WERI-Rb-1 (cell line): ENCODE measurements around the gene BCL2L14.

Experiments
- DNase-seq: peaks from one replicate; pipeline ENCODE4 v3.0.0-alpha.2; 2020
- H3K27ac ChIP-seq: fragments of 250-450 bp; sonication (Bioruptor Pico); 2 replicates; pipeline ENCODE4 v1.5.1; 2020; ENCODE audit warnings: mild to moderate bottlenecking, moderate library complexity
- H3K27me3 ChIP-seq: fragments of 250-450 bp; sonication (Bioruptor Pico); 2 replicates; pipeline ENCODE4 v1.5.1; 2021; ENCODE audit warnings: mild to moderate bottlenecking, low read depth, moderate library complexity; ENCODE audit not compliant: insufficient read depth, severe bottlenecking
- H3K36me3 ChIP-seq: fragments of 250-450 bp; sonication (Bioruptor Pico); 2 replicates; pipeline ENCODE4 v1.5.1; 2020; ENCODE audit warnings: mild to moderate bottlenecking, moderate library complexity
- H3K4me3 ChIP-seq: 2 replicates; pipeline ENCODE4 v1.5.1; 2011; ENCODE audit warnings: low read depth, mild to moderate bottlenecking, control low read depth, low read length
- H3K9me3 ChIP-seq: fragments of 250-450 bp; sonication (Bioruptor Pico); 2 replicates; pipeline ENCODE4 v1.5.1; 2021; ENCODE audit warnings: mild to moderate bottlenecking, moderate library complexity; ENCODE audit not compliant: severe bottlenecking
- CTCF ChIP-seq: IDR thresholded peaks from 2 replicates; pipeline ENCODE4 v1.5.1; 2011; ENCODE audit warnings: low read depth, mild to moderate bottlenecking, control low read depth, inconsistent platforms, low read length

BCL2L14 gene

GRCh38 chr12:12116677-12117076 lies 45.9 kb downstream of the BCL2L14 start:
- H3K36me3 ChIP-seq: peaks cover 6% of the 10 kb centered on the region

DNA sequence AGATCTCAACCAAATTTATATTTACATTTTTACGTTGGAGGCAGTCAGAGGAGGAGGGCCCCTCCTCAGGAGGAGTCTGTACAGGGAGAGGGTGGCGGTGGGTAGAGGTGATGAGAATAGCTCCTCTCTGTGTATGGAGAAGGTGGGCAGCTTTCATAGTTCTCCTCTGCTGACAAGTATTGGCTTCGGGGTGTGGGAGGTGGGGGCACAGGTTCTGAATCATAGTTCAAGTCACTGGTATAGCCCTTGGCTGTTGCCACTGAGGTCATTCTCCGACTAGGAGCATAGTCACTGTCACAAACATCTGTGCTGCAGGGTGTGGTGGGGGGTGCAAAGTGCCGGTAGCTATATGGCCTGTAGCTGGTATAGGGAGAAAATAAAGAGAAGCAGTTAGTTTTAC lies 50.3 kb downstream of the BCL2L14 start:
- no peak for TF ChIP-seq CTCF
- Histone ChIP-seq H3K9me3 (no peaks in the 10 kb centered on the region), H3K27me3 (no peaks in the 10 kb centered on the region), H3K36me3 (peaks cover 38% of the 10 kb centered on the region), H3K27ac (no peak overlapping the region), H3K4me3 (no peak overlapping the region)
- no peak for DNase-seq

More at GRCh38 chr12:12116677-12117076, 45.9 kb downstream of the BCL2L14 start:
- Histone ChIP-seq H3K9me3 (no peaks in the 10 kb centered on the region), H3K27me3 (no peaks in the 10 kb centered on the region), H3K4me3 (no peak overlapping the region), H3K27ac (no peak overlapping the region)
- no peak for TF ChIP-seq CTCF
- DNase-seq: no peak

DNA sequence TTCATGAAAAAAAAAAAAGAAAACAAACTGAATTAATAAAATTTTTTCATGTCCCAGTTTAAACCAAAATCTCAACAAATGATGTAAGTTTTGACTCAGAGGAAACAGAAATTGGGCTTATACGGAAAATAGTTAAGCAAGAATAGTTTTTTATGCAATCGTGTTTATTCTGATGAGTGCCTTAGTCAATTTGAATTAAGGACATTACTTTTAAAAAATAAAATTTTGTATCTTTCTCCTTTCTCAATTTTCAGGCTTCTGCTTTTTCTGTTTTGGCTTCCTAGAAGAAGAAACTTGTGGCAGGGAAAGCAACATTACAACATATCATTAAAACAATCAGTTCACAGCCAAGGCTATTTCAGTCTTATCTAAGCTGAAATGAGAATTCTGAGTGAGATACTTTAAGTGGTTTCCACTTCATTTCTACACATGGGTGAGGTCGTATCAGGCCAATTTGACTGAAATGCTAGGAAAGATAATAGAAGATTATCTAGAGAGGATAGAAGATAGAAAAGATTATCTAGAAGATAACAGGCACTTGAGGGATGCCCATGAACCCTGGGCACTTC lies 52.4 kb downstream of the BCL2L14 start:
- H3K27me3 ChIP-seq: no peaks in the 10 kb centered on the region
- TF ChIP-seq CTCF: no peak
- no peaks in the 10 kb centered on the region for H3K9me3 ChIP-seq
- H3K36me3 ChIP-seq: peaks cover 41% of the 10 kb centered on the region
- no peak for DNase-seq
- no peak overlapping the region for H3K27ac ChIP-seq
- no peak overlapping the region for H3K4me3 ChIP-seq

GRCh38 chr12:12126551-12126950 lies 55.8 kb downstream of the BCL2L14 start:
- Histone ChIP-seq H3K4me3 (no peak overlapping the region), H3K36me3 (peaks cover 46% of the 10 kb centered on the region), H3K27me3 (no peaks in the 10 kb centered on the region), H3K9me3 (no peaks in the 10 kb centered on the region), H3K27ac (no peak overlapping the region)
- no peak for TF ChIP-seq CTCF
- DNase-seq: no peak

- Histone ChIP-seq H3K9me3 (no peaks in the 10 kb centered on the region), H3K27me3 (no peaks in the 10 kb centered on the region), H3K4me3 (no peak overlapping the region), H3K36me3 (peaks cover 41% of the 10 kb centered on the region), H3K27ac (no peak overlapping the region)
- peak; percentile 75 for DNase-seq
- no peak for TF ChIP-seq CTCF
Measured at GRCh38 chr12:12127304-12127703, 56.6 kb downstream of the BCL2L14 start.

- H3K9me3 ChIP-seq: no peaks in the 10 kb centered on the region
- TF ChIP-seq CTCF: no peak
- no peaks in the 10 kb centered on the region for H3K27me3 ChIP-seq
- H3K27ac ChIP-seq: no peak overlapping the region
- H3K4me3 ChIP-seq: no peak overlapping the region
- no peak for DNase-seq
- peaks cover 34% of the 10 kb centered on the region for H3K36me3 ChIP-seq
Measured at GRCh38 chr12:12128670-12129069, 57.9 kb downstream of the BCL2L14 start.
